GM19438 (cell line): ENCODE results near the gene ALDH8A1.
"Not testable (repeated sequence)": the region's sequence is repeated elsewhere in the genome, so short reads cannot be mapped to it uniquely, and the experiment has no call there.

Experiments
- ATAC-seq: cut with Tn5 transposase; IDR thresholded peaks from one replicate; pipeline ENCODE4 v1.9.1; 2021; ENCODE audit warnings: low read depth; ENCODE audit not compliant: unreplicated experiment

The ALDH8A1 gene

DNA sequence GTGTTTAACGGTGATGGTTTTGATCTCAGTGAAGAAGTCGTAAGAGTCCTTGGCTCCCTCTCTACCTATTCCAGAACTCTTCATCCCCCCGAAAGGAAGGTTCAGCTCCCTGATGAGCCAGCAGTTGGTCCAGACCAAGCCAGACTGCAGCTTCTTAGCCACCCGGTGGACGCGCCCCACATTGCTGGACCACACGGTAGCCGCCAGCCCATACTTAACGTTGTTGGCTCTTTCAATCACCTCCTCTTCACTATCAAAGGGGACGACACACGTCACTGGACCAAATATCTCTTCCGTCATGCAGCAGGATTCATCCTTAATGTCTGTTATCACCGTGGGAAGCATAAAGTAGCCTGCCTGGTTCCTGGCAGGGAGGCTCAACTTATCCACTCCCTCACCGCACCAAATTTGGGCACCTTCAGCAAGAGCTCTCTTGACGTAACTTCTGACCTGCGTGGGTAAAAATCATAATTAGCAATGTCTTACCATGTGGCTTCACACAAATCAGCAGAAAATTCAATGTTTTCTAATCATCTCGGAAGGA is 31.4 kb downstream of the ALDH8A1 start:
- ATAC-seq: no peak

DNA sequence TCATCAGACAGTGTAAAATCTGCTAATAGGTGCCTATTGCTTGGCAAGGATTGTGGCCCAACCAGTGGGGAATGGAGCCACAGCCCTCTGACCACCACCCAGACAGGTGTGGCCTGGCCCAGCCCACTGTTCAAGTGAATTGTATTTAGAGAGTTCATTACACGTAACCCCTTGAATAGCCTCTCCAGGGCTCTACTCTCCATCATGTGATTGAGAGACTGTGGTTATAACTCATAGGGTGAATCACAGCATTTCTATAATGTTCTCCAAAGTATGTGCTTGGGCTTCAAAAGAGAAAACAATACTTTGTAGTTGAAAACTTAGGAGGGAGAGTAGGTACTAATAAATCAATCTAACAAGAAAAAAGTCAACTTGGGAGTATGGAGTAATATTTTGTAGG is 38.4 kb downstream of the ALDH8A1 start:
- no peak for ATAC-seq

DNA sequence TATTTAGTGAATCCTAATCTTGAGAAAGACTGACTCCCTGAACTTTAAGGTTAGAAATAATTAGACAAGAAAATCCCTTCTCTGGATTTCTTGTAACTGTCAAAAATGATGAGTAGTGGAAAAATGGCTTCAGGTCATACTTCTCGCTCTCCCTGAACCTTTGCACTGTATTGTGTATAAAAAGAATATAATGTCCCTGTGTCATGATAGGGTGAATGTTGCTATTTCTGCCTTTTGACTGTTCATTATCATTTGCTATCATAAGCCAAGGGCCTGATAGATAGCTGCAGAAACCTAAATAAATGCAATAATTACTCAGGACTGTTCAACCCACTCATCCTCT is 39.3 kb downstream of the ALDH8A1 start:
- ATAC-seq: no peak

DNA sequence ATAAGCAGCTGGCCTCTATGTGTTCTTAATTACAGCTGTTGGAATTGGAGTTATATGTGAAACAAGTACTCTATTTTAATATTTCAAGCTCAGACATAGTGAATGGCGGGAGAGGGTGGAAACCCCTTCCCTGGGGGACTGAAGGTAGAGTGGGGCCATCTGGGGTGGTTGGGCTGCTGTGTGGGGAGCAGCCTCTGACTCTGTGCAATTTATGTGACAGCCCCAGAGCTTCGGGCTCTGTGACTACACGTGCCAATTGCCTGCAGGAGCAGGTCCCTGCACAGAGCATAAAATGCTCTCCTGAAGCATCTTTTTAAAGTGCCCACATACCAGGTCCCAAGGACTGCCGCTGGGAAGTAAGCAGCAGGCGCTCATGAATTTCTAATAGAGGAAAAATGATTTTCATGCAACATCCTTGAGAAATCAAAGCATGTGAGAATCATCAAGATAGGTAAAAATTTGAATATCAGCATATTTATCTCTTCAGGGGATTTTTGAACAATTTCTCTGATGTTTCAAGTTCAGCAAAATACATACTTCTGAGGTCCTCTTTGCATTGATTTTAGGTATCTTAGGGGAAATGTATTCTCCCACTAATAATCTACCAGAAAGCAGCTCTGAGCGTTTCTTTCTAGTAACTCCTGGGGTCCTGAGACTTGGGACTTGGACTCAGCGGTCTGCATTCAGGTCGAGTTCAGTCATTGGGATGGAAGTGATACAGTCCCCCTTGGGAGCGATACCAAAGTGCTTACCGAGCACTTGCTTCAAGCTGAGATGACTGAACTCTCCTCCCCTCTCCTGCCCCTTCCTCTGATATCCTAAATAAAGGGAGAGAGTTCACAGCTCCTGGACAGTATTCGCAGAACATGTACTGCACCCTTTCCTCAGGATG is 40.0 kb downstream of the ALDH8A1 start:
- no peak for ATAC-seq

DNA sequence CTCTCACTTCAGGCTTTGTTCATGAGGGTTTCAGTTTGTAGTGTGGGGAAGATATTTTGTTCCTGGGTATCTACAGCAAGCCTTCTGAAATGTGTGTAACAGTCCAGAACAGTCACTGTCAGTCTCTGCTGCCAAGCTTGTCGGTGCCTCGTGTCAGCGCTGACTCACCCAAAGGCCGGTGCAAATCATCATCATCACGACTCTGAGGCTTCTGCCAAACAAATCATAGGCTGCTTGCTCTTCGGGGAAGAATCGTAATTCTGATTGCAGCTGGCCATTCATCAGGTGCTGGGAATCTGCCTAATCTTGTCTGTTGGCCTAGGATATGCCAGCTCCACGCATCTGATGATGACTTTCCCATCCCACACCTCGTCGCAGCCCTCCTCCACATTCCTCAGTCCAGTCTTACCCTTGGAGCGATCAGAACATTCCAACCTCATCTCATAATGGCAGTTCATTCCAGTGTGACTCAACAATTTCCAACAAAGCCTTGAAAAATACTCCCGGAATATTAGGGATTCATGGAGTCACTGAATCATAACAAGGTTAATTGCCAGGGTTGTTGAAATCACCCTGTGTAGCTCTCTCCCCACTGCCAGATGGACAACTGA is 40.9 kb downstream of the ALDH8A1 start:
- no peak for ATAC-seq

DNA sequence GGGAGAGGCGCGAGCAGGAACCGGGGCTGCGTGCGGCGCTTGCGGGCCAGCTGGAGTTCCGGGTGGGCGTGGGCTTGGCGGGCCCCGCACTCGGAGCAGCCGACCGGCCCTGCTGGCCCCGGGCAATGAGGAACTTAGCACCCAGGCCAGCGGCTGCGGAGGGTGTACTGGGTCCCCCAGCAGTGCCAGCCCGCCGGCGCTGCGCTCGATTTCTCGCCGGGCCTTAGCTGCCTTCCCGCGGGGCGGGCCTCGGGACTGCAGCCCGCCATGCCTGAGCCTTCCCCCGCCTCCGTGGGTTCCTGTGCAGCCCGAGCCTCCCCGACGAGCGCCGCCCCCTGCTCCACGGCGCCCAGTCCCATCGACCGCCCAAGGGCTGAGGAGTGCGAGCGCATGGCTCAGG is 45.2 kb downstream of the ALDH8A1 start:
- not testable (repeated sequence) for ATAC-seq

DNA sequence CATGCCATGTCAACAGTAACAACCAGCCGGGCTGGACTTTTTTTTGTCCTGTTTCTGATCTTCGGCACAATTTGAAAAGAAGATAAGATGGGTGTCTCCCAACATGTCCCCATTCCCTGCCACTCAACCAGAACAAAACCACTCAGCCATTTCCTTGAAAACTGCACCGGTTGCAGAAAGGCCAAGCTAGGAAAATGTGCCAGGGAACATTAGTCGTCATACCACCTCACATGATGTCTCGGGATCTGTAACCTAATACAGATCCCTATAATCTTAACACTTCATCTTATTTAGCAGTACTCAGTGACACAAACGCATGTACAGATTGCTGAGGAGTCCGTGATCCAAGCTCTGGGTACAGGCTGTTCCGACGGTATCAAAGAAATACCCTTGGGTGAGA is 46.5 kb downstream of the ALDH8A1 start:
- ATAC-seq: no peak

DNA sequence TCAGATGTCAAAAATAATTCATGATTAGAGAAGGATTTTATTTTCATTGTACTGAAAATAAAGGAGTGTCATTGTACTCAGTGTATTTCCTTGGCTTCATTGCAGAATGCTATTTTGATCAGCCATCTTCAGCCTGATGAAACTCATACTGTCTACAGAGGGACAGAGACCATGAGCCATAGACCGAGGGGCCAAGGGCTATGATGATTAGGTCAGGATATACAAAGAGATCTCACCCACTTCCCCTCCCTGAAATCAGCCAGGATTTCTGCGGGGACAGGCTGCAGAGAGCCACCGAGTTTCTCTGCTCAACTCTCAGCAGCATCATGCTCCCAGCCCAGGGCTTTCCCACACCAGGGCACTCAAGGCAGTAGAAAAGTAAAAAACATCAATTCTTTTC is 47.0 kb downstream of the ALDH8A1 start:
- no peak for ATAC-seq

DNA sequence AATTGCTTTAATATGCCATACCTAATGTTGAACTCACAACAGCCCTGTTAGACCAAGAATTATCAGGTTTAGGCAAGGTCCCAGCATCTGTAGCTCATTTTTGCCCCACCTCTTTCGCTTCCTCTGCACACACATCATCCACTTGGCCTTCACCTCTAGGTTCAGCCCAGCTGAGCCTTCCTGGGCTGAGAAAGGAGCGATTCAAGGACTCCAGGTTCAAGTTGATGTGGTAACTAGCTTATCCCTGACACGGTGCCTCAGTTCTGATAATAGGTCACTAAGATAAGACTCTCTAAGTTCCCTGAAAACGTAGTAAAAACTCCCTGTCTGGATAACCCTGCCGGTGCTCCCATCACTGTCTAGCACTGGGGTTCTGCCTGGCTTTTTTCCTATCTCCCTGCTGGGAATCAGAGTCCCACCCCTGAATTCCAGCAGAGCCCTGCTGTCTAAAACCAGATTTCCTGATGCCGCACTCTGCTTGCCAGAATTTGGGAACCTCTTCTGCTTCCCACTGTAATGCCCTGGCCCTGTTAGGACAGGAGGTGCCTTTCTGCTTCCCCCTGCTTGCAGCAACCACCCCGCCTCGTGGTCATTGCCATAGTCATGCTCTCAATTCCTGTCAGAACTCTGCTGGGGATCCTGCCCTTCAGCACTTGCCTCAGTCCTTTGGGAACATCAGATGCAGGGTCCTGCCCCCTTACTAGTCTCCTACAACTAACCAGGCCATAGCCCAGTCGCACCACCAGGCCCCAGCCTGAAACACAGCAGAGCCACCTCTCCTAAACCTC is 47.6 kb downstream of the ALDH8A1 start:
- no peak for ATAC-seq

DNA sequence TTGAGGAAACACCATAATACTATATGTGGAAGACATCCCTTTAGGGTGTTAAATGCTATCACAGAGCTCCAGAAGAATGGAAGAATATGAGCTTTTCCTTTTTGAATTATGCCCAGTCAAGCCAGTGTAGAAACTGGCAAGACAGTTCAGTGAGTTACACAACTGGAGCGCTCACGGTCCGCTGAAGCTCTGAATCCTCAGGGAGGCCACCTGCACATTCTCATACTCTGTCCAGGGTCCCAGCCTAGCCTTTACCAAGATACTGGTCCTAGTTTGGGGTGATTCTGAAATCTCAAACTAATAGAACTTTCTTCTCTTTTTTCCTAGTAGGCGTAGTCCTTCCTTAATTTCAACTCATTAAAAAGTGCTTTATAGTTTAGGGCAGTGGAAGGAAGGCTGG is 51.3 kb downstream of the ALDH8A1 start:
- no peak for ATAC-seq

DNA sequence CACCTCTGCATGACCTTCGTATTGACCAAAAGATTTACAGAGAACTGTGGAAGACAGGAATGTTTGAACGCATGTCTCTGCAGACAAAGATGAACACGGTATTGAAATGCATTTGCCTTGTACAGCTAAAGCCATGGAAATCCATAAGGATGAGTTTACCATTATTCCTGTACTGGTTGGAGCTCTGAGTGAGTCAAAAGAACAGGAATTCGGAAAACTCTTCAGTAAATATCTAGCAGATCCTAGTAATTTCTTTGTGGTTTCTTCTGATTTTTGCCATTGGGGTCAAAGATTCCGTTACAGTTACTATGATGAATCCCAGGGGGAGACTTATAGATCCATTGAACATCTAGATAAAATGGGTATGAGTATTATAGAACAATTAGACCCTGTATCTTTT is 51.7 kb downstream of the ALDH8A1 start:
- not testable (repeated sequence) for ATAC-seq

DNA sequence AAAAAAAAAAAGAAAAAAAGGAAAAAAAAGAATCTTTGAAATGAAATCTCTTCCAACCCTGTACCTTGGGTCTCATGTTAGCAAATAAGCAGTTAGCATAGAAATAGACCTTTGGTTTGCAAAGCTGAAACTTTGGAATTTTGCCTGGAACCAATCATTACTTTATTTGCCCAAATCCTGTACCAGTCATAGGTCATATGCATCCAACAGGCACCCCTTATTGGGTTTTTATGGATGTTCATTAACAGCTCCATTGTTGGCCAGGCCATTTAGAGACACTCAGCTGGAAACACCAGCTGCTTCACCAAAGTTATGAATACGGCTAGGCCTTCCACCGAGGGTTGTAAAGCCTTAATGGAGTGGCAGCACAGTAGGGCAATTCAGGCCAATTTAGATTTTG is 53.0 kb downstream of the ALDH8A1 start:
- no peak for ATAC-seq

DNA sequence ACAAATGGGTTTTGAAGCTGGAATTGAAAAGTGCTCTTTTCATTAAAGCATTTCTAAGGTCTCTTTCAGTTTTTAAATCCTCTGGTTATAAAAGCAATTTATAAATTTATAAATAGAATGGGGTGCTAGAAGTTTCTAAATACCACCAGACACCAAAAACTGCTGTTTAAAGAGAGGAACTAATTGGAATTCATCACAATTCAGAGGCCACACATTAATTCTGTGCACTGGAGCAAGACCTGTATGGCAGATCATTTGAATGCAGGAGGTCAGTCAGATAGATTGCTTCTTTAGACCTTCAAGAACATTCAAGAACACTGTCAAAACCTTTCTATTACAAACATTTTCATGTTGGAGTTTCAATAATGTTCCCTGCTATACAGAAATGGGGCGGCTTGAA is 55.1 kb downstream of the ALDH8A1 start:
- no peak for ATAC-seq

DNA sequence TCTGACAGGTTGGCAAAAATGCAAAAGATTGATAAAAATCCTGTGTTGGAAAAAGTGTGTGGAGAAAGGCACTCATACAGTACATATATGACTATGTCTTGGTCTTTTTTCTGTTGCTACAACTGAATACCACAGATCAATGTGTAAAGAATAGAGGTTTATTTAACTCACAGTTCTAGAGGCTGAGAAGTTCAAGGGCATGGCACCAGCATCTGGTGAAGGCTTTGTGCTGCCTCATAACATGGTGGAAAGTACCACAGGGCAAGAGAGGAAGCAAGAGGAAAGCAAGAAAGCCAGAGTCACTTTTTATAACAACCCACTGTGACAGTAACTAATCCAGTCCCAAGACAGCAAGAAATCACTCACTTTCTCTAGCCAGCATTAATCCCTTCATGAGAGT is 57.5 kb downstream of the ALDH8A1 start:
- ATAC-seq: no peak

DNA sequence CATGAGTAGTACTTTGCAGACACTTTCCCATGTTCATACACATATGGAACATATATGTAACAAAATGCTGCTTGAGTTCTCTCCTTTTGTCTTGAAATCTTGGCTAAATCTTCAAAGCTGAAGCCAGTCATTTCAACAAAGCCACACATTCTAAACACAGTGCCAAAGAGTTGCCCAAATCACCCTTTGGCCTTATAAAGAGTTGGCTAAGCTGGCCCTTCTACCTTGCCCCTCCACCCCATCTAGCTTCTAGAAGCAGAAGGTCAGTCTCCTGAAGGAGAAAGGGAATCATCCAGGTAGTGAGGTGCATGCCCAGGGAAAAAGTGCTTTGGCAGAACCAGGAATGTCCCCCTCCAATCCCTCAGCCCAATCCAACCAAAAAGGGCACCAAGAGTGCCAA is 58.3 kb downstream of the ALDH8A1 start:
- ATAC-seq: no peak

DNA sequence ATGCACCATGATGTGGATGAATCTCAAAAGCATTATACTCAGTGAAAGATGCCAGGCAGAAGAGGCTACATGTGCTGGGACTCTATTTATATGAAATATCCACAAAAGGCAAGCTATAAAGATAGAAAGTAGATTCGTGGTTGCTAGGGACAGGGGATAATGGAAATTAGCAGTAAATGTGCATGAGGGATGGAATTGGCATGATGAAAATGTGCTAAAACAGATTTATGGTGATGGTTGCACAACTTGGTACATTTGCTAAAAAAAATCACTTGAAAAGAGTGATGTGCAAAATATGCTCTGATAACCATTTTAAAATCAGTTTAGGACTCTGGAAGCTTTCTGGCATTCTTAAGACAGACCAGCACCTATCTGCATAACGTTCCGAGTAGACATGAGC is 61.6 kb downstream of the ALDH8A1 start:
- ATAC-seq: no peak

DNA sequence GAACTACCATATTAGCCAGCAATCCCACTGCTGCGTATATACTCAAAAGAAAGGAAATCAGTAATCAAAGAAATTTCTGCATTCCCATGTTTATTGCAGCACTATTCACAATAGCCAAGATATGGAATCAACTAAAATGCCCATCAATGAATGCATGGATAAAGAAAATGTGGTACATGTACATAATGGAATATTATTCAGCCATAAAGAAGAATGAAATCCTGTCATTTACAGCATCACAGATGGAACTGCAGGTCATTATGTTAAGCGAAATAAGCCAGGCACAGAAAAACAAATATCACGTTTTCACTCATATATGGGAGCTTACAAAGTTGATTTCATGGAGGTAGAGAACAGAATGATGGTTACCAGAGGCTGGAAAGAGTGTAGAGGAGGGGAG is 65.1 kb downstream of the ALDH8A1 start:
- ATAC-seq: no peak

DNA sequence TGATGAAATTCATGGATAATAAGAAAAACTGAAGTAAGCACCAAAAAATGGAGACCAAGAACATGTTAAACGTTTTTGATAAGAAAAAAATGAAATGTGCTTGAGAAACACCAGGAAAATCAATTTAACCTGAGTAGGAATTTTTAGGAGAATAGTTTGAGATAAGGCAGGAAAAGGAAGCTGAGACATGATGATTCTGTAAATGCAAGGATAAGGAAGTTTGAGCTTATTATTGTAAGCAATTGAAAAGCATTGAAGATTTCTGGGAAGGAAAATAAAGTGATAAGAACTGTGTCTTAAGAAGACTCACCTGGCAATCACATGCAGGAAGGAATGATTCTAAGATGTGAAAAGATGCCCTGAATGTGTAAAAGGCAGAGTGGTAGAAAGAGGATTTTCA is 66.6 kb downstream of the ALDH8A1 start:
- ATAC-seq: no peak

DNA sequence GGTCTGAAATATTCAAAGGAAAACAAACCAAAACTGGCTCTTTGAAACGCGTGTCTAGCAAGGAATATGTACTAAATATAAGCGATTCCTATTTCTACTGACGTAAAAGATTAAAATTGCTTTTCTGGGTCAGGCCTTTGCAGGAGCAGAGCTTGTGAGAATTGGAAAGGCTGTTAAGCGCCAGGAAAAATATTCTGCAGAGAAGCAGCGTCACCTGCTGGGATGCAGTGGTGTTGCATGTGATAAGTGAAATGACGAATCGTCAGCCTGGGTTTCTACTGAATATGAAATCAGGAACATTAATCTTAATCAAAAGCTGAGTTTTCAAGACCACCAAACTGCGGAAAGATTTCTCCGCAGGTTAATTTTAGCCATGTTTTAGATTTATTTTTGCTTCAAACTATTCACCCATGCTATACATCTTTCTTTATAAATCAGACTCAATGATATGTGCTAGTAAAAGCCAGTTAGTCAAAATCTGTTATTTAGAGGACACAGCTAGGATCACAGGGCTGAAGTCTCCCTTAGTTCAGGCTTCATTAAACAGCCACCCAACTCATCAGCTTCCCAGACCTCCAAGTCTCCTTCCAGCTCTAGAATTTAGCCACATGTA is 67.4 kb downstream of the ALDH8A1 start:
- no peak for ATAC-seq

DNA sequence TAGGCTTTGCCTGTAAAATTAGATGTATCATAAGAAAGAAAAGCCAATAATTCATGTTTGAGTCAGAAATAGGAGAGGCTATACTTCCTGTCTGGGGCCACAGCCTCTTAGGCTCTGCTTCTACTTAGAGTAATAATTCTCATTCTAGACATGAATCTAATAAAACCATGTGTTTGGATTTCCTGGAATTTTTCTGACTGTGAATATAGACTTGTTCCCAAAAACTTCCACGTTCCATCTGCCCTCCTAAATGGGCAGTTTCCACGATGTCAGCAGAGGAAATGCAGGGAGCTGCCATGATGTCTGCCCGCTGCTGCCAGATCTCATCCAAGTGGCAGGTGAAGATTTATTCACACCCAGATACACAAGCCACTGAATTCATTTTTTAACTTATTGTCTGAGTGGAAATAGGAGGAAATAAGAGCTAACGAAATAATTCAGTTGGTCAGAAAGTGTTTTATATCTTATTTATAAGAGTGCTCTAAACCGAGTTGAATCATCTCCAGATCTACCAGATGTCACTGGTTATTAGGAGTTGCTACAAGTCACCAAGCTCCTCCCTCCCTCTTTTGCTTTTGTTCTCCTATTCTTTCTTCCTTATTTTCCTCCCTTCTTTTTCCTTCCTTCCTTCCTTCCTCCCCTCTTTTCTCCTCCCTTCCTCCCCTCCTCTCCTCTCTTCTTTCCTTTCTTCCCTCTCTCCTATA is 69.3 kb downstream of the ALDH8A1 start:
- no peak for ATAC-seq
